BJ (cell line): Measurements from ENCODE around the gene GUCA1C. TPM values are rescaled to one million over a fixed set of nuclear protein-coding genes. Genes with fewer than 3 reads are reported as not detected.

Source experiments
- CTCF ChIA-PET: fragments of 350-600 bp; formaldehyde crosslinking; extraction: SDS; loops from one replicate; lab custom pipeline; 2021; ENCODE audit warnings: antibody characterized with exemption, inconsistent platforms; lab: Yijun Ruan, JAX
- POLR2A ChIA-PET: fragments of 300-600 bp; sonication (Branson Sonifier 250); formaldehyde crosslinking; extraction: SDS; loops from one replicate; lab custom pipeline; 2021; ENCODE audit warnings: antibody characterized with exemption; lab: Charles Lee
- DNase-seq: peaks from one replicate; pipeline ENCODE4 v3.0.0-alpha.2; 2011; ENCODE audit warnings: low read depth
- H3K27me3 ChIP-seq: 2 replicates; pipeline ENCODE4 v1.6.0; 2011; ENCODE audit warnings: low read length; ENCODE audit not compliant: control insufficient read depth, insufficient read depth
- H3K36me3 ChIP-seq: 2 replicates; pipeline ENCODE4 v1.5.1; 2011; ENCODE audit warnings: low read length; ENCODE audit not compliant: control insufficient read depth, insufficient read depth
- H3K4me3 ChIP-seq: 2 replicates; pipeline ENCODE4 v1.5.1; 2011; ENCODE audit warnings: low read depth, mild to moderate bottlenecking, control low read depth, low read length
- polyA plus RNA-seq: library from polyadenylated mRNA; depleted of rRNA; stranded (reverse); fragments of >200 nt; gene quantifications from 2 replicates; pipeline ENCODE4 v1.2.3, GENCODE V29; 2011
- TF ChIP-seq, protein P1 (sequence below): IDR thresholded peaks from 2 replicates; pipeline ENCODE4 v1.5.1; 2011; ENCODE audit warnings: low read depth, mild to moderate bottlenecking, control low read depth, inconsistent platforms, low read length, moderate library complexity; ENCODE audit not compliant: insufficient read depth

Gene GUCA1C
- polyA plus RNA-seq, 1 experiment, result not detected

DNA sequence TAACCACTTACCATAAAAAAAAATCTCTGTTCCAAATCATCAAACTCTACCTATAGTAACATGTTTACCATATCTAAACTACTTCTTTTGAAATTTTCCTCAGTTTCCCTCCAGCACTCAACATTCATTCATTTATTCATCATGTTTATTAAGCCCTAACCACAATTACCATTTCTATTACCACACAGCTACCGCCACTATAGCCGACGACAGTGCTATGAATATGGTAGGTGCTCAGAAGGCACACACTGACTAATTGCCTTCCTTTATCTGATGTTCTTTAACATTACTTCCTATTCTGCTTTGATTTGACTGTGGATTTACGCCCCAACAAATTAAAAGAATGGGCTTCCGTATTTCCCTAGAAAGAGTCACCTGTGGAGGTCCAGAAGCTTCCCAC, 43.9 kb downstream of the GUCA1C start:
- no peaks in the 10 kb centered on the region for H3K27me3 ChIP-seq
- ChIA-PET POLR2A (no interaction called here), CTCF (no interaction called here)
- DNase-seq, result no peak
- no peak overlapping the region for H3K4me3 ChIP-seq
- TF ChIP-seq, protein P1, sequence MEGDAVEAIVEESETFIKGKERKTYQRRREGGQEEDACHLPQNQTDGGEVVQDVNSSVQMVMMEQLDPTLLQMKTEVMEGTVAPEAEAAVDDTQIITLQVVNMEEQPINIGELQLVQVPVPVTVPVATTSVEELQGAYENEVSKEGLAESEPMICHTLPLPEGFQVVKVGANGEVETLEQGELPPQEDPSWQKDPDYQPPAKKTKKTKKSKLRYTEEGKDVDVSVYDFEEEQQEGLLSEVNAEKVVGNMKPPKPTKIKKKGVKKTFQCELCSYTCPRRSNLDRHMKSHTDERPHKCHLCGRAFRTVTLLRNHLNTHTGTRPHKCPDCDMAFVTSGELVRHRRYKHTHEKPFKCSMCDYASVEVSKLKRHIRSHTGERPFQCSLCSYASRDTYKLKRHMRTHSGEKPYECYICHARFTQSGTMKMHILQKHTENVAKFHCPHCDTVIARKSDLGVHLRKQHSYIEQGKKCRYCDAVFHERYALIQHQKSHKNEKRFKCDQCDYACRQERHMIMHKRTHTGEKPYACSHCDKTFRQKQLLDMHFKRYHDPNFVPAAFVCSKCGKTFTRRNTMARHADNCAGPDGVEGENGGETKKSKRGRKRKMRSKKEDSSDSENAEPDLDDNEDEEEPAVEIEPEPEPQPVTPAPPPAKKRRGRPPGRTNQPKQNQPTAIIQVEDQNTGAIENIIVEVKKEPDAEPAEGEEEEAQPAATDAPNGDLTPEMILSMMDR, result no peak
- no peaks in the 10 kb centered on the region for H3K36me3 ChIP-seq

DNA sequence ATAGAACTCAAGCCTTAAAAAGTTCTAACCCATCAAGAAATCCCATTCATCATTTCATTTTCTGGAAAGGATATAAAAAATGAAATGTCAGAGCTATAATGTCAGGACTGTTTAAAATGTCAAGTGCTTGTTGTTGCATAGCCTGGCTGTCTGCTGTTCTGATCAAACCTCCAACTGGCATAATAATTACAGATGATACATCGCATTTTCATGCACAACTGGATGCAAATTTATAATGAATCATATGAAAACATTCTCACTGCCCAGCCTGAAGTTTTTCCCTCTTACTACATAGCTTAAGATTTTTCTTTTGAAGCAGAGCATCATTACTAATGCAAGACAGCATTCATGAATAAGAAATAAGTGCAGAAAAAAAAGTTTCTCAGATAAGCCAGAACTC, 46.5 kb downstream of the GUCA1C start:
- H3K4me3 ChIP-seq, result no peak overlapping the region
- POLR2A ChIA-PET, result no interaction called here
- TF ChIP-seq, protein P1, result no peak
- CTCF ChIA-PET, result no interaction called here
- DNase-seq, result no peak
- no peaks in the 10 kb centered on the region for H3K36me3 ChIP-seq
- H3K27me3 ChIP-seq, result no peaks in the 10 kb centered on the region

DNA sequence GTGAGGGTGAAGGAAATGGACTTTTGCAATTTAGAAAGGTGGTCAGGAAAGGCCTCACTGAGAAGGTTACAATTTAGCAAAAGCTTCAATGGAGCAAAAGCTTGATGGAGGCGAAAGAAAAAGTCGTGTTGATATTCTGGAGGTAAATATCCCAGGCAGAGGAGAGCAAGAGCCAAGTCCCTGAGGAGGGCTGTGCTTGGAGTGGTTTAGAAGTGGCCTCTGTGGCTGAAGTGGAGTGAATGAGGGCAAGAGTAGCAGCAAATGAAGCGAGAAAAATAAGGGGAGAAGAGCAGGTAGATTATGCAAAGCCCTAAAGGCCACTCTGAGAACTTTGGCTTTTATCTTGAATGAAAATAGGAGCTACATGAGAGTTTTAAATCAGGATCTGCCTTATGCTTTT, 54.1 kb downstream of the GUCA1C start:
- no peak for DNase-seq
- ChIA-PET CTCF (interaction anchor here (1.9 kb wide), 1 partner anchor 16 kb away, joined by 8 read pairs; no protein-coding TSS in a partner anchor), POLR2A (no interaction called here)
- TF ChIP-seq, protein P1, result no peak
- no peak overlapping the region for H3K4me3 ChIP-seq
- H3K27me3 ChIP-seq, result no peaks in the 10 kb centered on the region
- no peaks in the 10 kb centered on the region for H3K36me3 ChIP-seq

DNA sequence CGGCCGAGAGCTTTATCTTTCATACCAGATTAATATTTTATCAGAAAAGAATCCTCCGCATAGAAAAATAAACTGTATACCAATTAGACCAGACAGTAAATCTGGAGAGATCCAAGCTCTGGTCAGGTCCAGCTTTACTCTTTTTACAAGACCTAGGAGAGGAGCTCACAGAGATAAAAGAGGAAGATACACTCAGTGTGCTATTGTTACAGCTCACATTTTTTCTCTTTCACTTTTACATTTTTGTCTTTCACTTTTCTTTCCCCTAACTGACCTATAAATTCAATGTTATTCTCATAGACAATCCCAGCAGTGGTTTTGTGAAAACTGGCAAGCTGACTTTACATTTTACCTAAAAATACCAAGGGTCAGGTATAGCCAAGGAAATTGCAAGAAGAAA, 55.8 kb downstream of the GUCA1C start:
- DNase-seq, result no peak
- Histone ChIP-seq H3K36me3 (no peaks in the 10 kb centered on the region), H3K4me3 (no peak overlapping the region), H3K27me3 (no peaks in the 10 kb centered on the region)
- ChIA-PET POLR2A (no interaction called here), CTCF (no interaction called here)
- TF ChIP-seq, protein P1, result no peak

DNA sequence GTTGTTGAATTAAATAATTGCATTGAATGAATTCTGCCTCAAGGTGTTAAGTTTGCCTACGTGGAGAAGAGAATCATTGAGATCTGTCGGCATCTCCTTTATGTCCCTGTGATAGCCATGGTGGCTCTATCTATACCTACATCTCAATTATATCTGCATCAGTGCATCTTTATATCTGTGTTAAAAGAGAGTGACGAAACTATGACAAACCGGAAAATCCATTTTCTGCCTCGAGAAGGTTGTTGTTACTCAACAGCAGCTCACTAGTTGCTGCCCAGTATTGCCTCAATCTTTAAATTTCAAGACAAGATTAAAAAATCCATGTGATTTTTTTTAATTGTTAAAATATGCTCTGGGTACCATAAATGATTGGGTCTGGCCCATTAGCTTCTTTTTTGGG, 58.7 kb downstream of the GUCA1C start:
- POLR2A ChIA-PET, result no interaction called here
- CTCF ChIA-PET, result interaction anchor here (3.1 kb wide), 1 partner anchor 20 kb away, joined by 9 read pairs; no protein-coding TSS in a partner anchor
- Histone ChIP-seq H3K4me3 (no peak overlapping the region), H3K27me3 (no peaks in the 10 kb centered on the region), H3K36me3 (no peaks in the 10 kb centered on the region)
- TF ChIP-seq, protein P1, result no peak
- DNase-seq, result no peak
